HG02623 (cell line): ENCODE results near the gene CORO1A.
"Not testable (repeated sequence)": the region's sequence is repeated elsewhere in the genome, so short reads cannot be mapped to it uniquely, and the experiment has no call there.

Experiments
- ATAC-seq: cut with Tn5 transposase; IDR thresholded peaks from one replicate; pipeline ENCODE4 v1.9.1; 2021; ENCODE audit warnings: moderate library complexity; ENCODE audit not compliant: unreplicated experiment

The CORO1A gene

DNA sequence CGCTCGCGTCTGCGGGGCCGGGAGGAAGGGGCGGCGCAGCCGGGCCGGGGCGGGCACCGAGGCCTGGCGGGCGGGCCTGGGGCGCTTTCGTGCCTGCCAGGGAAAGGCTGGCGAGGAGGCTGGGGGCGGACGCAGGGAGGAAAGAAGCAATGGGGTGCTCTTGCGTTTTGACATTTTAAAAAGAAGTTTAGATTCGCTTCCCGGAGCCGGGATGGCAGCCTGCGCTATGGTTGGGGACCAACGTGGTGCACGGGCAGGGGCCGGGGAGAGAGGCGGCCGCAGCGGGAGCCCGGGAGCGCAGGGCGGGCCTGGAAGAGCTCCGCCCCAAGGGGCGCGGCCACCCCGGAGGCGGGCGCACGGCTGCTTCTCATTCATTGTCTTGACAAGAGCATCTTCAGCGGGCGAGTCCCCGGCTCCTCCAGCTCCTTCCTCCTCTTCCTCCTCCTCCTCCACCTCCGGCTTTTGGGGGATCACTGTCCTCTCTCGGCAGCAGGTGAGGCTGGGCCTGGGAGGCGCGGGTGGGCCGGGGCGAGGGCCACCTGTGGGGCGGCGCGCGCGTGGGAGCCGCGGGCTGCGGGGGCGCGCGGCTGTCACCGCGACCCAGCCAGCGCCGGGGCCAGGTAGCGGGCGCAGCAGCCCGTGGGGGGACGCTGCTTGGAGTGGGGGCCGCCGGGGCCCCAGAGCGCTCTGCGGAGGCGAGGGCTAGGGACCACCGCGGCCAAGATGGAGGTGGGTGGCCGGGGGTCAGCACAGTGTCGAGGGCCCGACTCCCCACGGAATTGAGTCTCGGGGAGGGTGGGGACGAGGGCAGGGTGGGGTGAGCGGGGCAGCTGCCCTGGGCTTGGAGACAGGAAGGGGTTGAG, at the start of gene CORO1A:
Gene CORO1A, plus strand, starts transcription at position 370 of the 863 bp plus-strand sequence. CDS start 1,608 bp downstream, outside the sequence.
- ATAC-seq = peak; percentile 42

DNA sequence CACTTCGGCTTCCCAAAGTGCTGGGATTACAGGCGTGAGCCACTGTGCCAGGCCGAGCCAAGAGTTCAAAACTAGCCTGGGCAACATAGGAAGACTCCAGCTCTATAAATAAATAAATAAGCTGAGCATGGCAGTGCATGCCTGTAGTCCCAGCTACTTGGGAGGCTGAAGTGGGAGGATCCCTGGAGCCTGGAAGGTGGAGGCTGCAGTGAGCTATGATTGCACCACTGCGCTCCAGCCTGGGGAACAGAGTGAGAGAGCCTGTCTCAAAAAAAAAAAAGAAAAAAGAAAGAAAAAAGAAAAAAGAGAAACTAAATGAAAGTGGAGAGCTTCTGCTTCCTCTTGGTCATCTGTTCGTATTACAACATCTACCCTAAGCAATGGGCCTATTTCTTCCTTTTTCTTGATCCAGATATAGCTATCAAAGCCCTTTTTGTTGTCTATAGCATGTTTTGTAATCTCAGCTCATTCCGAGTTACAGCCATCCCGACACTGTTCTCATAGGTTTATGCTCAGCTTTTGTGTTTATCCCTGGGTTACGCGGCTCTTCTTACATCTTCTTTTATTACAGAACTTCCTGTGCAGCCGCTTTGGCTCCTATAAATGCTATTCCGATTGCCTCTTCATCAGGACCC, 46.3 kb upstream of the CORO1A start:
- no peak for ATAC-seq

GRCh38 chr16:30137897-30138296, 45.5 kb upstream of the CORO1A start:
- no peak for ATAC-seq

DNA sequence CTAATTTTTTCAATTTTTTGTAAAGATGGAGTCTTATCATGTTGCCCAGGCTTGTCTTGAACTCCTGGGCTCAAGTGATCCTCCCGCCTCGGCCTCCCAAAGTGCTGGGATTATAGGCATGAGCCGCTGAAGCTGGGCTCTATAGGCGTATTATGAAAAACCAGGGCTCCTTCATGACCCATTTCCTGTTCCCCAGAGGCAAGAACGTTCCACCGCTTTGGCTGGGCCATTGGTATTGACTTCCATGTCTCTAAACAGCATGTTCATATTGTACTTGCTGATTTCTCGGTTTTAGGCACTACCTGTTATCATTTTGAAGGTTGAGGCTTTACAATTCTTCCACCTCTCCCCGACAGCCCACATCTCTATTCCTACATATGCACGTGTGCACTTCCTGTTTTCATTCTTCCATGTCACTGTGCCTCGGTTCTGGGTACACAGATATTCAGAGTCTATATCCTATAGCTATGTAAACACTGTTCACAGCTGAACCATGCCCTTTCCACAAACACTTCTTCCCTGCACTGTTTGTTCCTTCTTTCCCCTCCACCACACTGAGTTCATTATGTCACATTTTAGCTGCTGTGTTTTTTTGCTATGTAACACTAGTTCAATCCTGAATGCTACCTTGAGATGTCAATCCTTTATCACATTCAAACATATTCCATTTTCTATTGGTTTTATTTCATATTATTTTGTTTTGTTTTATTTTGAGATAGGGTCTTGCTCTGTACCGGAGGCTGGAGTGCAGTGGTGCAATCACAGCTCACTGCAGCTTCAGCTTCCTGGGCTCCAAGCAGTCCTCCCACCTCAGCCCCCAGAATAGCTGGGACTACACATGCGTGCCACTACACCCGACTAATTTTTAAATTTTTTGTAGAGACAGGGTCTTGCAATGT, 43.6 kb upstream of the CORO1A start:
- ATAC-seq = no peak

DNA sequence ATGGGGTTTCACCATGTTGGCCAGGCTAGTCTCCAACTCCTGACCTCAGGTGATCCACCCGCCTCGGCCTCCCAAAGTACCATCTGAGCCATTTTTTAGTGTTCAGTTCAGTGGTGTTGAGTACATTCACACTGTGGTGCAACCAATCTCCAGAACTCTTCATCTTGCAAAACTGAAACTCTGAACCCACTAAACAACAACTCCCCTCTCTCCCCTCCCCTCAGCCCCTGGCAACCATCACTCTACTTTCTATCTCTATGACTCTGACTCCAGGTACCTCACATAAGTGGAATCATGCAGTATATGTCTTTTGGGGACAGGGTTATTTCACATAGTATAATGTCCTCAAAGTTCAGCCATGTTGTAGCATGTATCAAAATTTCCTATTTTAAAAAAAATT, 41.7 kb upstream of the CORO1A start:
- ATAC-seq = no peak

GRCh38 chr16:30142672-30143346, 40.6 kb upstream of the CORO1A start:
- ATAC-seq = no peak

DNA sequence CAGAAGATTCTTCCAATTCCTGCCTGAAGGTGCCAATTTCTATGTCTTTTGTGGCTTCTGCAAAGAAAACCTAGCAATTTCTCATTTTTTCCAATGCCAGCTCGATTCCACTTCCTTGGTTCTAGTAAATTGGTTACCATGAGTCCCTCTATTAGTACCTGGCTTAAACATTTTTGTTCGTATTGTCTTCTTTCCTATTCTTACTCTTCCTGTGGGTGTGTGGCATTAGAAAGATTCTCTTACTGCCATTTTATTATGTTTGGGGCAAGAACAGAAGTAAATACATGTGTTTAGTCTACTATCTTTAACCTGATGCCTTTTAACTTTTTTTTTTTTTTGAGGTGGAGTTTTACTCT, 40.1 kb upstream of the CORO1A start:
- ATAC-seq = no peak

DNA sequence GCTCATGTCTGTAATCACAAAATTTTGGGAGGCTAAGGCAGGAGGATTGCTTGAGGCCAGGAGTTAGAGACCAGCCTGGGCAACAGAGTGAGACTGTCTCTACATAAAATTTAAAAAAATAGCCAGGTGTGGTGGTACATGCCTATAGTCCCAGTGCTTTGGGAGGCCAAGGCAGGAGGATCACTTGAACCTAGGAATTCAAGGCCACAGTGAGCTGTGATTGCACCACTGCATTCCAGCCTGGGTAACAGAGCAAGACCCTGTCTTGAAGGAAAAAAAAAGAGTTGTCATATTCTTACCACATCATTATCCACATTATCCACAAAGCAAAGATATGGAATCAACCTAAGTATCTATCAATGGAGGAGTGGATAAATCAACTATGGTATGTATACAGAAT, 39.4 kb upstream of the CORO1A start:
- ATAC-seq = no peak

GRCh38 chr16:30144917-30145316, 38.5 kb upstream of the CORO1A start:
- ATAC-seq = no peak

- no peak for ATAC-seq
Measured at GRCh38 chr16:30145657-30146056, 37.7 kb upstream of the CORO1A start.

DNA sequence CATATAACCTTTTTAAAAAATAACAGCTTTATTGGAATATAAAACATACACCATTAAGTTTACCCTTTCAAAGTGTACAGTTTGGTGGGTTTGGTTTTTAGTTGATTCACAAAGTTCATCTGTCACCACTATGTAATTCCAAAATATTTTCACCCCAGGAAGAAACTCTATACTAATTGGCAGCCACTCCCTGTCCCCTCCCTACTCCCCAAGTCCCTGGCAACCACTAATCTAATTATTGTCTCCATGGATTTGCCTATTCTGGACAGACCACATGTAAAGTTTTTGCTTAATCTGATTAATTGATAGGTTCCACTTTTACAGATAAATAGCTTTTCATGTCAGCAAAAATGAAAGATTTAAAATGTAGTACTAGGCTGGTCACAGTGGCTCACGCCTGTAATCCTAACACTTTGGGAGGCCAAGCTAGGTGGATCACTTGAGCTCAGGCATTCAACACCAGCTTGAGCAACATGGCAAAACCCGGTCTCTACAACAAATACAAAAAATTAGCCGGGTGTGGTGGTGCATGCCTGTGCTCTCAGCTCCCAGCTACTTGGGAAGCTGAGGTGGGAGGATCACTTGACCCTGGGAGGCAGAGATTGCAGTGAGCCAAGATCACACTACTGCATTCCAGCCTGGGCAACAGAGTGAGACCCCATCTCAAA, 35.4 kb upstream of the CORO1A start:
- no peak for ATAC-seq

DNA sequence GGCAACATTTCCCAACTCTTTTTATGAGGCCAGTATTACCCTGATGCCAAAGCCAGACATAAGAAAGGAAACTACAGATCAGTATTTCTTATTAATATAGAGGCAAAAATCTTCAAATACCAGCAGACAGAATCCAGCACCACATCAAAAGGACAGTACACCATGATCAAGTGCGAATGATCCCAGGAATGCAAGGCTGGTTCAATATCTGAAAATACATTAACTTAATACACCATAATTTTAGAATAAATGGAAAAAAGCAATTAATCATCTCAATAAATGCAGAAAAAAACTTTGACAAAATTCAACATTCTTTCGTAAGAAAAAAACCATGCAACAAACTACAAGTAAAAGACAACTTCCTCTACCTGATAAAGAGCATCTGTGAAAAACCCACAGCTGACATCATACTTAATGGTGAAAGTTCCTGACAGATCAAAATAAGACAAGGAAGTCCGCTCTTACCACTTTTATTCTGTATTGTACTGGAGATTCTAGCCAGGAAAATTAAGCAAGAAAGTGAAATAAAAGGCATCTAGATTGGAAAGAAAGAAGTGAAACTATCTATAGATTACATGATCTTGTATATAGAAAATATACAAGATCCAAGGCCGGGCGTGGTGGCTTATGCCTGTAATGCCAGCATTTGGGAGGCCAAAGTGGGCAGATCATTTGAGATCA, 34.0 kb upstream of the CORO1A start:
- ATAC-seq = no peak

DNA sequence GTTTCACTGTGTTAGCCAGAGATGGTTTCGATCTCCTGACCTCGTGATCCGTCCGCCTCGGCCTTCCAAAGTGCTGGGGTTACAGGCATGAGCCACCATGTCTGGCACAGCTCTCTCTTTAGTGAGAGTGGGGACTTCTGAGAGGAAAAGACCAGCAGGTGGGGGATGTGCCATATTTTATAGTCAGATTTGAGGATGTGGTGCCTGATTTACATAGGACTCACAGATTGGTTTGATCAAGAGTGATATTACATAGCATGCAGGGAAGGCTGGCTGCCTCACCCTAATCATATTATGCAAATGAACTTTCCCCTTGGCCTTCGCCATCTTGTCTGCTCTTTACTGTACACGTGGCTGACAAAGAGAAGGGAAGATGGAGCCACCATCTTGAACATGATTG, 32.3 kb upstream of the CORO1A start:
- no peak for ATAC-seq

DNA sequence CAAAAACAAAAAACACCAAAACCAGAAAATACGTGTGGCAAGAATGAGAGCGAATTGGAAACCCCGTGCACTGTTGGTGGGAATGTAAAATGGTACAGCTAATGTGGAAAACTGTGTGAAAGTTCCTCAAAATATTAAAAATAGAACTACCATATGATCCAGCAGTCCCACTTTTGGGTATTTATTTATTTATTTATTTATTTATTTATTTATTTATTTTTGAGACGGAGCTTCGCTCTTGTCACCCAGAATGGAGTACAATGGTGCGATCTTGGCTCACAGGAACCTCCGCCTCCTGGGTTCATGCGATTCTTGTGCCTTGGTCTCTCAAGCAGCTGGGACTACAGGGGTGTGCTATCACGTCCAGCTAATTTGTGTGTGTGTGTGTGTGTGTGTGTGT, 30.9 kb upstream of the CORO1A start:
- no peak for ATAC-seq

GRCh38 chr16:30155188-30155587, 28.2 kb upstream of the CORO1A start:
- no peak for ATAC-seq

DNA sequence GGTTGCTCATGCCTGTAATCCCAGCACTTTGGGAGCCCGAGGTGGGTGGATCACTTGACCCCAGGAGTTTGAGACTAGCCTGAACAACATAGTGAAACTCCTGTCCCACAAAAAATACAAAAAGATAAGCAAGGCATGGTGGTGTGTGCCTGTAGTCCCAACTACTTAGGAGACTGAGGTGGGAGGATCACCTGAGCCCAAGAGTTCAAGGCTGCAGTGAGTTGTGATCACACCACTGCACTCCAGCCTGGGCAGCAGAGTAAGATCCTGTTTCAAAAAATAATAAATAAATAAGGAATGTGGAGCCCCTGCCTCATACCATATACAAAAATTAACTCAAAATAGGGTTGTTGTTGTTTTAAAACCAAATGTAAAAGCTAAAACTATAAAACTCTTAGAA, 26.2 kb upstream of the CORO1A start:
- ATAC-seq = no peak

- ATAC-seq = no peak
Measured at GRCh38 chr16:30163538-30163937, 19.9 kb upstream of the CORO1A start.

DNA sequence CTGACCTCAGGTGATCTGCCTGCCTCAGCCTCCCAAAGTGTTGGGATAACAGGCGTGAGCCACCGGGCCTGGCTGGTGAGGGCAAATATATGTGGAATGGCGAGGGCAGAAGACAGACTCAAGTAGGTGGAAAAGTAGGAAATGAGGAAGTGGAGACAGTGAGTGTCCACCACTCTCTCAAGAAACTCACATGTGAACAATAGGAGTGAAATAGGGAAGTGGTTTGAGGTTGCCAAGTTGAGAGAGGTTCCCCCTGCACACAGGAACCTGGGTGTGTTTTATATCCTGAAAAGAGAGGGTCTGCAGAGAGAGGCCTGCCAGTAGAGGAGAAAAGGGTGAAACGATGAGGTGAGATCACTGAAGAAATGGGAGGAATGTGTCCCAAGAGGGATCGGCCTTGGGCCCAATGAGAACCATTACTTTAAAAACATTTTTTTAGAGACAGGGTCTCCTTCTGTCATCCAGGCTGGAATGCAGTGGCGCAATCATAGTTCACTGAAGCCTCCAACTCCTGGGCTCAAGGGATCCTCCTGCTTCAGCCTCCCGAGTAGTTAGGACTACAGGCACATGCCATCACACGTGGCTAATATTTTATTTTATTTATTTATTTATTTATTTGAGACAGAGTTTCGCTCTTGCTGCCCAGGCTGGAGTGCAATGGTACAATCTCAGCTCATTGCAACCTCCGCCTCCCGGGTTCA, 17.1 kb upstream of the CORO1A start:
- no peak for ATAC-seq

GRCh38 chr16:30168746-30169145, 14.7 kb upstream of the CORO1A start:
- ATAC-seq = not testable (repeated sequence)
